ENCODE measurements around the gene COX6B2.
A peak's percentile ranks its signal among the peaks of the same experiment; 100 is the strongest.

The COX6B2 gene

DNA sequence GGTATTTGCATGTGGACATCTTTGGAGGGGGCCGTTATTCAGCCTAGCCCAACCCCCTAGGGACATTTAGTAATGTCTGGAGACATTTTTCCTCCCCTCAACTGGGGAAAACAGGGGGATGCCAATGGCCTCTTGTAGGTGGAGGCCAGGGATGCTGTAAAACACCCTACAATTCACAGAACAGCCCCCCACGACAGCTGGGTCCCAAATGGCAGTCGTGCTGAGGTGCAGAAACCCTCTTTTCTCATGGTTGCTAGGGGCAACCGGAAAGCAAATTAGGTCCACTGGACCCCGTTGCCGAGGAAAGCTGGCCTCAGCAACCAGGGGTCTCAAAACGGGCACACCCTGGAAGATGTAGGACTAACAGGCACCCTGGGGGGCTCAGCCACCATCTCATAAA is 44.0 kb downstream of the COX6B2 start:
- no peak for DNase-seq

GRCh38 chr19:55309448-55309847 is 45.1 kb downstream of the COX6B2 start:
- no peak for DNase-seq

- DNase-seq: no peak
These were observed 46.2 kb downstream of the COX6B2 start for GRCh38 chr19:55308281-55308680.

- DNase-seq: no peak
These were observed 47.8 kb downstream of the COX6B2 start for GRCh38 chr19:55306712-55307111.

DNA sequence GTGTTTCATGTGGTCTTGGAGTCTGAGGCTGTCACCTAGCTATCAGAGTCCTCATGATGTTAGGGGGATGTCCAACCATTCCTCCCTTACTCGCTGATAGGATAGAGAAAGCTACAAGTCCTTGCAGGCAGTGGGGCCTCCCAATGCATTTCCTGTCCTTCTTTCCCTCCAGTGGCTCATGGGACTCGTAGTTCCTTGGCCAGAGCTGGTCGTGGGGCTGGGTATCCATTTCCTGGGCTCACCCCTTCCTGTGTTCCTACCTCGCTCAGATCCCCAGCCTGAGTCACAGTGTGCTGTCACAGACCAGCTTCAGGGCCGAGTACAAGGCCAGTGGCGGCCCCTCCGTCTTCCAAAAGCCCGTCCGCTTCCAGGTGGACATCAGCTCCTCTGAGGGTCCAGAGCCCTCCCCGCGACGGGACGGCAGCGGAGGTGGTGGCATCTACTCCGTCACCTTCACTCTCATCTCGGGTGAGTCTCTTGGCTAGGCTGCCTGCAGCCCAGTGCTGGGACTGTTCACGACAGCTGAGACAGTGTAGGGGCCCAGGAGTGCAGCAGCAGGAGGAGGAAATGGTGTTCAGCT is 48.4 kb downstream of the COX6B2 start:
- no peak for DNase-seq

- peak; percentile 71 for DNase-seq
These were observed 49.0 kb downstream of the COX6B2 start for GRCh38 chr19:55305491-55305890.

DNA sequence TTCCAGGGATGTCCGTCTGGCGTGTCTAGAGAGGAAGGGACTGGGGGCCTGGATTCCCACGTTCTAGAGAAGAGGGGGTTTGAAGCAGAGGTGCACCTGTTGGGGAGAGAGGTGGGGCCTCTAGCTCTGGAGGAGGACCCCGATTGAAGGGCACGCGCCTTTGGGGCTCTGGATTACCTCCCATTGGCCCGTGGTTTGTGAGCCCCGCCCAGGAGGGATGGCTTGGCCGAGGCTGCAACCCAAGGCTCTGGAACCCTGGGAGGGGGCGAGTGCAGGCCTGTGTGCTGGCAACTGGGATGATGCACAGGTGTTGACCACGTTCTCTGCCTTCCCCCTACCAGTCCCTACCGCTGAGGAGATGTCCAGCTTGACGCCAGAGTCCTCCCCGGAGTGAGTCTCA is 49.5 kb downstream of the COX6B2 start:
- no peak for DNase-seq

DNA sequence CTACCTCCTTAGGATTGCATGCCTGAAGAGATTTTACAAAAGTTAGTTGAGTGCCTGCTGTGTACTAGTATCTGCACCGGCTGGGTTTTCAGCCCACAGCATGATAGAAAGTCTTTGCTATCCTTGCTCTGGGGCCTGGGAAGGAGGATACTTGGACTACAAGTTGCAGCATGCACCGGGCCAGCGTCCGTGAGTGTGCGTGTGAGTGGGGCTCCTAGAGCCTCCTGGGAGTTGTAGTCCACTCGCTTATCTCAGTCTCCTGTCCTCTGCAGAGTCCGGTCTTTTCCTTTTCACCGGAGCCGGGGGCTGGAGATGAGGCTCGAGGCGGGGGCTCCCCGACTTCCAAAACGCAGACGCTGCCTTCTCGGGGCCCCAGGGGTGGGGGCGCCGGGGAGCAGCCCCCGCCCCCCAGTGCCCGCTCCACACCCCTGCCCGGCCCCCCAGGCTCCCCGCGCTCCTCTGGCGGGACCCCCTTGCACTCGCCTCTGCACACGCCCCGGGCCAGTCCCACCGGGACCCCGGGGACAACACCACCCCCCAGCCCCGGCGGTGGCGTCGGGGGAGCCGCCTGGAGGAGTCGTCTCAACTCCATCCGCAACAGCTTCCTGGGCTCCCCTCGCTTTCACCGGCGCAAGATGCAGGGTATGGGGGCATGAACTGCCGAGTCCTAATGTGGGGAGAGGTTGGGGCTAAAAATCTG is 50.1 kb downstream of the COX6B2 start:
- peak; percentile 71 for DNase-seq

DNA sequence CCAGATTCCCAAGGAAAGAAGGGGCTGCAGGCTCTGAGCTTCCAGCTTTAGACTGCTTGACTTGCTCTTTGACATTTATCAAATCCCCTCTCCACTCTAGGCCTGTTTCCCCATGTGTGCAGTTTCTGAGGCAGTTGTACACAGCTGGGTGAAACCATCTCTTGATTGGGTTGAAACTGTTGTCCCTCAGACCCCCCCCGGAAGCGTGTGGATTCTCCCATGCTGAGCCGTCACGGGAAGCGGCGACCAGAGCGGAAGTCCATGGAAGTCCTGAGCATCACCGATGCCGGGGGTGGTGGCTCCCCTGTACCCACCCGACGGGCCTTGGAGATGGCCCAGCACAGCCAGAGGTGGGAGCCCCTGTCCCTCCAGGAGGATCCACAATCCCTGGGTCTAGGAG is 51.0 kb downstream of the COX6B2 start:
- DNase-seq: no peak

- no peak for DNase-seq
These were observed 52.2 kb downstream of the COX6B2 start for GRCh38 chr19:55302318-55302703.

GRCh38 chr19:55301459-55302317 is 52.8 kb downstream of the COX6B2 start:
- DNase-seq: peak; percentile 97

DNA sequence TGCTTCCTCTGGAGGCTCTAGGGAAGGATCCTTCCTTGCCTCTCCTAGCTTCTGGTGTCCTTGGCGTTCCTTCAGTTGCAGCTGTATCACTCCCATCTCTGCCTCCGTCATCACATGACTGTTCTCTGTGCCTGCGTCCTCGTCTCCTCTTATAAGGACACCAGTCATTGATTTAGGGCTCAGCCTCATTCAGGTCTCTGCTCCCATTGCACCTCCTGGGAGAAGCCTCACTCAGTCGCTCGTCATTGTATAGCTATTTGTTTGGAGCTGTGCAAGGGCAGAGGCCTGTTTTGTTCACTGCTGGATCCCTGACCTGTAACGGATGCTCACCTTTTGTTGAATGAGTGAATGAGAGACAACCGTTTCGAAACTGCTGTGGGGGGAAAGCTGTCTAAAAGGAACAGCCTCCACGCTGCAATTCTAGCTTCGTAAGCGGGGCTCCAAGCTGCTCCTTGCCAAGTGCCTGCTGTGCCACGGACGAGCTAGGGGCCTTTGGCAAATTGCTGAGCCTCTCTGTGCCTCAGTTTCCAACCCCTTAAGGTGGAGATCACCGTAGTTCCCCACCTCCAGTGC is 53.5 kb downstream of the COX6B2 start:
- no peak for DNase-seq

DNA sequence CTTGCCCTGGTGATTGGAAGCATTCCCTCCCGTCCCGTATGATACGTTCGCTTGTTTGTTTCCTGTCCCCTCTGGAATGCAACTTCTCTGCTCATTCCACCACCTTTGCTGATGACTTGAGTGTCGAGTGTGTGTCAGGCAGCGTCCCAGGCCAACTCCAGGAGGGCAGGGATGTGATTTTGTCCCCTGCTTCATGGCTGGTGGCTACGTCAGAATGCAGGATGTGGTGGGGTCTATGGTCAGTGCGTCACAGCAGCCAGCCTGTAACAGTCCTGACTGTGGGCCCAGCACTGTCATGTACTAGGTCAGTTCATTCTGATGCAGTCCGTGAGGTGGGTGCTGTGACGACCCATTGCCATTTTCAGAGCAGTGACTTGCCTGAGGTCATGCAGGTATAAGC is 54.5 kb downstream of the COX6B2 start:
- no peak for DNase-seq

Measured in activated CD4-positive, alpha-beta T cell treated with anti-CD3 and anti-CD28 coated beads for 48 hours (primary cell).